Hair follicular keratinocyte (primary cell): ENCODE measurements around the gene PLOD3. TPM values are rescaled to one million over a fixed set of nuclear protein-coding genes. Genes with fewer than 3 reads are reported as not detected.

Source experiments
- total RNA-seq: library from RNA; depleted of rRNA; stranded (reverse); fragments of >200 nt; gene quantifications from 2 replicates; pipeline ENCODE4 v1.2.3, GENCODE V29; 2015

PLOD3 gene
- 60.8 and 78.1 TPM in 2 replicates for total RNA-seq

GRCh38 chr7:101217388-101218235 is at the start of gene PLOD3, which contains the start of gene ZNHIT1:
TSS of gene PLOD3 (minus strand) at chr7:101217581. CDS start at chr7:101217274, 307 bp downstream.
TSS of gene ZNHIT1 (plus strand) at chr7:101218165. CDS start at chr7:101218196, 31 bp downstream.

GRCh38 chr7:101244375-101245146 is 27.2 kb upstream of the PLOD3 start, which contains the start of gene FIS1:
TSS of gene FIS1 (minus strand) at chr7:101245081. CDS start at chr7:101245004, 77 bp downstream.

GRCh38 chr7:101237206-101238067 is 20.1 kb upstream of the PLOD3 start, which contains the start of gene CLDN15:
TSS of gene CLDN15 (minus strand) at chr7:101237802. CDS start at chr7:101237581, 221 bp downstream.

GRCh38 chr7:101200862-101201599 is 16.4 kb downstream of the PLOD3 start, which contains the start of gene MOGAT3:
TSS of gene MOGAT3 (minus strand) at chr7:101201036. CDS start at chr7:101200854, 182 bp downstream.

GRCh38 chr7:101180130-101180755 is 37.1 kb downstream of the PLOD3 start, which contains the start of gene NAT16:
TSS of gene NAT16 (minus strand) at chr7:101180293. CDS start at chr7:101174807, 5,486 bp downstream.

GRCh38 chr7:101165075-101165957 is 52.1 kb downstream of the PLOD3 start, which contains the start of gene VGF:
TSS of gene VGF (minus strand) at chr7:101165569. CDS start at chr7:101164843, 726 bp downstream.

Other genes starting within 250 kb of the PLOD3 start
- 1.7 TPM in 1 of 2 replicates, not detected in the other for gene MUC12, start 248.0 kb downstream of the PLOD3 start, total RNA-seq
- not detected in 2 replicates for gene MUC17, start 197.5 kb downstream of the PLOD3 start, total RNA-seq
- 6.0 and 13.6 TPM in 2 replicates for gene TRIM56, start 132.1 kb downstream of the PLOD3 start, total RNA-seq
- 244 and 431 TPM in 2 replicates for gene SERPINE1, start 90.5 kb downstream of the PLOD3 start, total RNA-seq
- gene AP1S1, start 63.1 kb downstream of the PLOD3 start, total RNA-seq, result 259 and 320 TPM in 2 replicates
- 0.08 TPM in 1 of 2 replicates, not detected in the other for gene VGF, start 52.0 kb downstream of the PLOD3 start, total RNA-seq
- gene NAT16, start 37.3 kb downstream of the PLOD3 start, total RNA-seq, result not detected in 2 replicates
- not detected in 2 replicates for gene MOGAT3, start 16.5 kb downstream of the PLOD3 start, total RNA-seq
- 131 and 137 TPM in 2 replicates for gene ZNHIT1, start 584 bp upstream of the PLOD3 start, total RNA-seq
- gene CLDN15, start 20.2 kb upstream of the PLOD3 start, total RNA-seq, result 1.9 and 2.8 TPM in 2 replicates
- 223 and 251 TPM in 2 replicates for gene FIS1, start 27.5 kb upstream of the PLOD3 start, total RNA-seq
- gene IFT22, start 104.2 kb upstream of the PLOD3 start, total RNA-seq, result 17.3 and 20.1 TPM in 2 replicates
- gene COL26A1, start 145.3 kb upstream of the PLOD3 start, total RNA-seq, result not detected in 2 replicates